Measurements from ENCODE around the gene PDS5A. TPM values are rescaled to one million over a fixed set of nuclear protein-coding genes. Genes with fewer than 3 reads are reported as not detected.
"Not testable (repeated sequence)": the region's sequence is repeated elsewhere in the genome, so short reads cannot be mapped to it uniquely, and the experiment has no call there.

PDS5A gene
- polyA plus RNA-seq, 6 donors from 2014 or later, result 34.6 to 58.1 (median 41.0) TPM

GRCh38 chr4:39908284-39908683 lies 69.4 kb downstream of the PDS5A start:
- H3K27me3 Mint-ChIP-seq, result no peaks in the 10 kb centered on the region
- peaks cover 0 to 12% of the 10 kb centered on the region in 2 donors for H3K36me3 Mint-ChIP-seq
- ATAC-seq (ENCODE audit: low read depth in 2 of 2), result no peak
- peaks cover 0 to 4% (median 0%) of the 10 kb centered on the region in 3 donors for H3K4me1 Mint-ChIP-seq
- H3K4me3 Mint-ChIP-seq, result no peak overlapping the region
- DNase-seq, result no peak
- H3K27ac Mint-ChIP-seq, result peak overlapping the region in 1 of 6 donors; percentile 10
- H3K9me3 Mint-ChIP-seq, result no peaks in the 10 kb centered on the region

GRCh38 chr4:39905656-39906055 lies 72.1 kb downstream of the PDS5A start:
- DNase-seq (no peak), ATAC-seq (ENCODE audit: low read depth in 2 of 2) (no peak)
- H3K4me3 Mint-ChIP-seq, result peak overlapping the region in 1 of 8 donors; percentile 43
- H3K36me3 Mint-ChIP-seq, result peaks cover 0 to 12% of the 10 kb centered on the region in 2 donors
- H3K4me1 Mint-ChIP-seq, result peaks cover 0 to 4% (median 2%) of the 10 kb centered on the region in 3 donors
- no peaks in the 10 kb centered on the region for H3K9me3 Mint-ChIP-seq
- H3K27ac Mint-ChIP-seq, result peak overlapping the region in 4 of 6 donors; percentile 1 to 29 (median 16)
- no peaks in the 10 kb centered on the region for H3K27me3 Mint-ChIP-seq

- H3K9me3 Mint-ChIP-seq; H3K27ac Mint-ChIP-seq; H3K27me3 Mint-ChIP-seq; DNase-seq; ATAC-seq (ENCODE audit: low read depth in 2 of 2); H3K4me3 Mint-ChIP-seq; H3K4me1 Mint-ChIP-seq: not testable (repeated sequence)
- peaks cover 0 to 12% of the 10 kb centered on the region in 2 donors for H3K36me3 Mint-ChIP-seq
Measured at GRCh38 chr4:39905019-39905418, 72.7 kb downstream of the PDS5A start.

GRCh38 chr4:39900966-39901365 lies 76.7 kb downstream of the PDS5A start:
- Mint-ChIP-seq H3K36me3 (peaks cover 8 to 9% of the 10 kb centered on the region in 2 donors), H3K27me3 (no peaks in the 10 kb centered on the region)

GRCh38 chr4:39899291-39899690 lies 78.4 kb downstream of the PDS5A start:
- Mint-ChIP-seq H3K4me1 (peaks cover 0 to 2% (median 0%) of the 10 kb centered on the region in 3 donors), H3K27me3 (no peaks in the 10 kb centered on the region), H3K4me3 (no peak overlapping the region), H3K9me3 (no peaks in the 10 kb centered on the region), H3K27ac (no peak overlapping the region), H3K36me3 (peaks cover 0 to 9% of the 10 kb centered on the region in 2 donors)
- ATAC-seq (ENCODE audit: low read depth in 2 of 2) (no peak), DNase-seq (no peak)

More at GRCh38 chr4:39900966-39901365, 76.7 kb downstream of the PDS5A start:
- H3K9me3 Mint-ChIP-seq, result no peaks in the 10 kb centered on the region
- DNase-seq (no peak), ATAC-seq (ENCODE audit: low read depth in 2 of 2) (no peak)
- peak overlapping the region in 1 of 6 donors; percentile 39 for H3K27ac Mint-ChIP-seq
- H3K4me3 Mint-ChIP-seq, result no peak overlapping the region
- H3K4me1 Mint-ChIP-seq, result peaks cover 0 to 4% (median 2%) of the 10 kb centered on the region in 3 donors

- Mint-ChIP-seq H3K4me3 (no peak overlapping the region), H3K27me3 (no peaks in the 10 kb centered on the region), H3K9me3 (no peaks in the 10 kb centered on the region), H3K27ac (no peak overlapping the region), H3K36me3 (peaks cover 0 to 9% of the 10 kb centered on the region in 2 donors), H3K4me1 (peaks cover 5 to 12% (median 6%) of the 10 kb centered on the region in 3 donors)
- ATAC-seq (ENCODE audit: low read depth in 2 of 2), result no peak
- no peak for DNase-seq
Measured at GRCh38 chr4:39898015-39898414, 79.7 kb downstream of the PDS5A start.

- ATAC-seq (ENCODE audit: low read depth in 2 of 2) (no peak), DNase-seq (no peak)
- Mint-ChIP-seq H3K4me1 (peaks cover 6 to 13% (median 11%) of the 10 kb centered on the region in 3 donors), H3K27me3 (no peaks in the 10 kb centered on the region), H3K36me3 (peaks cover 11 to 18% of the 10 kb centered on the region in 2 donors), H3K4me3 (no peak overlapping the region), H3K9me3 (no peaks in the 10 kb centered on the region), H3K27ac (peak overlapping the region in 4 of 6 donors; percentile 38 to 62 (median 55))
Measured at GRCh38 chr4:39893693-39894072, 84.0 kb downstream of the PDS5A start.

- no peak overlapping the region for H3K4me3 Mint-ChIP-seq
- peak overlapping the region in 4 of 6 donors; percentile 14 to 86 (median 42) for H3K27ac Mint-ChIP-seq
- ATAC-seq (ENCODE audit: low read depth in 2 of 2) (peak in 1 of 2 donors; percentile 20), DNase-seq (no peak)
- H3K27me3 Mint-ChIP-seq, result no peaks in the 10 kb centered on the region
- H3K9me3 Mint-ChIP-seq, result no peaks in the 10 kb centered on the region
- H3K4me1 Mint-ChIP-seq, result peaks cover 6 to 13% (median 11%) of the 10 kb centered on the region in 3 donors
- peaks cover 16 to 22% of the 10 kb centered on the region in 2 donors for H3K36me3 Mint-ChIP-seq
Measured at GRCh38 chr4:39892988-39893692, 84.6 kb downstream of the PDS5A start.

GRCh38 chr4:39889226-39889625 lies 88.5 kb downstream of the PDS5A start:
- Mint-ChIP-seq H3K4me1 (peaks cover 10 to 13% (median 11%) of the 10 kb centered on the region in 3 donors), H3K36me3 (peaks cover 16 to 17% of the 10 kb centered on the region in 2 donors), H3K9me3 (no peaks in the 10 kb centered on the region), H3K27ac (peak overlapping the region in 1 of 6 donors; percentile 0), H3K27me3 (no peaks in the 10 kb centered on the region), H3K4me3 (no peak overlapping the region)
- no peak for ATAC-seq (ENCODE audit: low read depth in 2 of 2)
- no peak for DNase-seq

- H3K36me3 Mint-ChIP-seq, result peaks cover 16 to 17% of the 10 kb centered on the region in 2 donors
- H3K27ac Mint-ChIP-seq, result peak overlapping the region in 1 of 6 donors; percentile 0
Measured at GRCh38 chr4:39888541-39888940, 89.2 kb downstream of the PDS5A start.

GRCh38 chr4:39883646-39884045 lies 94.1 kb downstream of the PDS5A start:
- no peak overlapping the region for H3K4me3 Mint-ChIP-seq
- H3K4me1 Mint-ChIP-seq, result peaks cover 3 to 12% (median 8%) of the 10 kb centered on the region in 3 donors
- ATAC-seq (ENCODE audit: low read depth in 2 of 2) (no peak), DNase-seq (no peak)
- no peaks in the 10 kb centered on the region for H3K27me3 Mint-ChIP-seq
- no peaks in the 10 kb centered on the region for H3K9me3 Mint-ChIP-seq
- H3K27ac Mint-ChIP-seq, result peak overlapping the region in 2 of 6 donors; percentile 44 to 72
- peaks cover 11 to 13% of the 10 kb centered on the region in 2 donors for H3K36me3 Mint-ChIP-seq

More at GRCh38 chr4:39888541-39888940, 89.2 kb downstream of the PDS5A start:
- peaks cover 7 to 13% (median 10%) of the 10 kb centered on the region in 3 donors for H3K4me1 Mint-ChIP-seq
- no peak for DNase-seq
- H3K4me3 Mint-ChIP-seq, result no peak overlapping the region
- H3K27me3 Mint-ChIP-seq, result no peaks in the 10 kb centered on the region
- H3K9me3 Mint-ChIP-seq, result no peaks in the 10 kb centered on the region
- no peak for ATAC-seq (ENCODE audit: low read depth in 2 of 2)

GRCh38 chr4:39881789-39882188 lies 95.9 kb downstream of the PDS5A start:
- peaks cover 3 to 12% (median 8%) of the 10 kb centered on the region in 3 donors for H3K4me1 Mint-ChIP-seq
- no peak overlapping the region for H3K4me3 Mint-ChIP-seq

GRCh38 chr4:39877971-39878370 lies 99.7 kb downstream of the PDS5A start:
- ATAC-seq (ENCODE audit: low read depth in 2 of 2) (no peak), DNase-seq (no peak)
- Mint-ChIP-seq H3K27me3 (no peaks in the 10 kb centered on the region), H3K36me3 (peaks cover 6 to 9% of the 10 kb centered on the region in 2 donors), H3K4me3 (no peak overlapping the region), H3K9me3 (no peaks in the 10 kb centered on the region), H3K4me1 (peaks cover 3 to 17% (median 4%) of the 10 kb centered on the region in 3 donors), H3K27ac (peak overlapping the region in 1 of 6 donors; percentile 15)

More at GRCh38 chr4:39881789-39882188, 95.9 kb downstream of the PDS5A start:
- DNase-seq (no peak), ATAC-seq (ENCODE audit: low read depth in 2 of 2) (no peak)
- no peaks in the 10 kb centered on the region for H3K9me3 Mint-ChIP-seq
- H3K27ac Mint-ChIP-seq, result peak overlapping the region in 3 of 6 donors; percentile 33 to 87 (median 75)
- no peaks in the 10 kb centered on the region for H3K27me3 Mint-ChIP-seq
- H3K36me3 Mint-ChIP-seq, result peaks cover 6 to 9% of the 10 kb centered on the region in 2 donors

- Mint-ChIP-seq H3K4me3 (no peak overlapping the region), H3K9me3 (no peaks in the 10 kb centered on the region), H3K27ac (peak overlapping the region in 2 of 6 donors; percentile 68 to 71), H3K27me3 (no peaks in the 10 kb centered on the region), H3K4me1 (peaks cover 0 to 5% (median 0%) of the 10 kb centered on the region in 3 donors), H3K36me3 (peaks cover 1 to 5% of the 10 kb centered on the region in 2 donors)
- no peak for ATAC-seq (ENCODE audit: low read depth in 2 of 2)
- DNase-seq, result no peak
Measured at GRCh38 chr4:39873823-39874222, 103.9 kb downstream of the PDS5A start.

Data from naive B cell (primary cell).